ENCODE measurements around the gene CES4A. TPM values are rescaled to one million over a fixed set of nuclear protein-coding genes. Genes with fewer than 3 reads are reported as not detected.

CES4A gene
- total and polyA plus RNA-seq, 2 of the 13 experiments (the other 11 are each of a cell fraction or from before 2014, with no cell fraction given): 0.09 to 0.17 TPM

DNA sequence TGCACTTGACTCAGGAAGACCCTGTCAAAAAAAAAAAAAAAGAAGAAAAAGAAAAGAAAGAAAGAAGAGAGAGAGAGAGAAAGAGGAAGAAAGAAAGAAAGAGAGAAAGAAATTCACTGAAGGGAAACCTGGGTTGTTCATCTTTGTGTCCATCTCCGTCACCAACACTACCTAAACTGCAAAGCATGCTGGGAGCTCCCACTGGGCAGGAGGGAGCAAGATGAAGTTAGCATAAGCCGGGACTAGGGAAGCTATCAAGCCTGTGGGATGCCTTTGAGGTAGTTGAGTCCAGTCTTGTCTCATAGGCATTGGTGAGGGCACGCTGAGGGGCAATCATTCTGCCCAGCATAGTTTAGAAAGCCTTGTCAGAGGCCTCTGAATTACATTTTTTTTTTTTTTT is 32.9 kb downstream of the CES4A start:
- Histone ChIP-seq H3K9ac (ENCODE audit: insufficient read depth, low read depth, low read length) (no peak overlapping the region), H3K36me3 (replicated peaks in 1 of 2; ENCODE audit: control insufficient read depth in 1 of 2, insufficient read depth in 2 of 2, low read length in 2 of 2) (no peaks in the 10 kb centered on the region), H3K4me1 (ENCODE audit: insufficient read depth, low read length) (peaks cover 63% of the 10 kb centered on the region), H2AFZ (ENCODE audit: low read length) (no peak overlapping the region), H4K20me1 (ENCODE audit: insufficient read depth, low read length) (no peaks in the 10 kb centered on the region), H3K27ac (ENCODE audit: extremely low read length, insufficient read depth, low read length) (no peak overlapping the region), H3K79me2 (ENCODE audit: insufficient read depth, low read length) (no peaks in the 10 kb centered on the region), H3K9me3 (ENCODE audit: low read length) (no peaks in the 10 kb centered on the region), H3K27me3 (ENCODE audit: control insufficient read depth in 1 of 2, insufficient read depth in 2 of 2, low read length in 2 of 2) (peaks cover 0 to 1% of the 10 kb centered on the region in 2 experiments; a peak in 2 of 5 replicates), H3K4me2 (ENCODE audit: low read depth, low read length) (0 out of 2 replicates have a peak overlapping the region, but pooled peaks have one; percentile 14), H3K4me3 (replicated peaks in 1 of 3; ENCODE audit: insufficient read depth in 1 of 3, low read depth in 2 of 3, low read length in 3 of 3) (no peak overlapping the region)
- no peak for ATAC-seq
- no peak for TF ChIP-seq ZFP41 (CRISPR knock-in tag; IDR thresholded peaks at IDR 0.05; ENCODE audit: borderline replicate concordance)
- TF ChIP-seq ZNF143 (CRISPR knock-in tag; IDR thresholded peaks at IDR 0.05): peak; percentile 81
- no peak for TF ChIP-seq ZNF282 (IDR thresholded peaks at IDR 0.05; ENCODE audit: partially characterized antibody)
- no TSS peak for BruUV-seq (replicated peaks)
- WGBS (ENCODE audit: low lambda C conversion rate): 34% methylated on average over 3 of the region's 3 CpGs
- POLR2A ChIA-PET: interaction anchor here (0.7 to 1.4 kb wide), 3 partner anchors 10 to 158 kb away, joined by 4 to 5 read pairs (median 4); no protein-coding TSS in a partner anchor
- FAIRE-seq: peak; percentile 44
- CTCF ChIA-PET (ENCODE audit: low intra/inter-chr PET ratio, low total read pairs): no interaction called here
- intact Hi-C loops (cut with micrococcal nuclease; ENCODE audit: unreplicated experiment): loop anchor here (10.0 kb wide), 1 partner anchor 1063 kb away; the partner anchor contains the start of gene NFATC3
- in situ Hi-C loops (cut with HindIII; ENCODE audit: extremely low pct_ligation_motif_present, low pct_unique_long_range_greater_than_20kb): no loop called here
- no peak for DNase-seq (ENCODE audit: low spot score)

DNA sequence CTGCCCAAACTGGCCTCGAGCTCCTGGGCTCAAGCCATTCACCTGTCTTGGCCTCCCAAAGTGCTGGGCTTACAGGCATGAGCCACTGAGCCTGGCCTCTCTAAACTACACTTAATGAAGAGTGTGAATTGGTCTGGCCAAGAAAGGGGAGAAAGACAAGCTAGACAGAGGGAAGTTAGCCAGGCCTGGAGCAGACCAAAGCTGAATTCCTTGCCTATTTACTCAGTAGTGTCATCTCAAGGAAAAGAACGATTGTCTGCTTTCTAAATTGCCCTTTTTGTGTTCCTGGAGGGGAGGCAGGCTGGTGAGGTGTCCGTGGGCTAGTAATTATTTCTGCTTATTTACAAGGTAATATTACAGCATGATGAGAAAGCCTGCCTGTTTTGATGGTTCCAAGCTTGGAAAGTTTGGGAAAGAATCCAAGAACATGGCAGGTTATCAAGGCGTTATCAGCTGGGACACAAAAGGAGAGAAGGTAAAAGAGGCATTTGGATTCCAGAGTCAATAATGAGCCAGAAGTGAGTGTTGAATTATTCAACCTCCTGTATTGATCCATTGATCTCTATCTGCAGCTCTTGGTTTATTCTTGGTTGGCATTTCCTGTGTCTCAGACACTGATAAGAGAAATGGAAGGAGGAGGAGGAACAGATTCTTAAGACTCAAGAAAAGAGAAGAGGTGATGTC is 34.3 kb downstream of the CES4A start:
- in situ Hi-C loops (cut with HindIII; ENCODE audit: extremely low pct_ligation_motif_present, low pct_unique_long_range_greater_than_20kb): no loop called here
- no peak for ATAC-seq
- ChIA-PET CTCF (ENCODE audit: low intra/inter-chr PET ratio, low total read pairs) (no interaction called here), POLR2A (interaction anchor here (0.6 to 0.7 kb wide), 2 partner anchors 107 to 292 kb away, joined by 4 to 6 read pairs; no protein-coding TSS in a partner anchor)
- Histone ChIP-seq H3K4me2 (ENCODE audit: low read depth, low read length) (0 out of 2 replicates have a peak overlapping the region, but pooled peaks have one; percentile 3), H3K9me3 (ENCODE audit: low read length) (no peaks in the 10 kb centered on the region), H3K9ac (ENCODE audit: insufficient read depth, low read depth, low read length) (no peak overlapping the region), H3K36me3 (replicated peaks in 1 of 2; ENCODE audit: control insufficient read depth in 1 of 2, insufficient read depth in 2 of 2, low read length in 2 of 2) (no peaks in the 10 kb centered on the region), H3K27me3 (ENCODE audit: control insufficient read depth in 1 of 2, insufficient read depth in 2 of 2, low read length in 2 of 2) (peaks cover 0 to 1% of the 10 kb centered on the region in 2 experiments; a peak in 1 of 5 replicates), H3K79me2 (ENCODE audit: insufficient read depth, low read length) (no peaks in the 10 kb centered on the region), H3K27ac (ENCODE audit: extremely low read length, insufficient read depth, low read length) (no peak overlapping the region), H3K4me1 (ENCODE audit: insufficient read depth, low read length) (peaks cover 67% of the 10 kb centered on the region), H2AFZ (ENCODE audit: low read length) (peak overlapping the region; percentile 1), H4K20me1 (ENCODE audit: insufficient read depth, low read length) (no peaks in the 10 kb centered on the region), H3K4me3 (replicated peaks in 1 of 3; ENCODE audit: insufficient read depth in 1 of 3, low read depth in 2 of 3, low read length in 3 of 3) (no peak overlapping the region)
- no peak for DNase-seq (ENCODE audit: low spot score)
- FAIRE-seq: peak; percentile 28
- no TSS peak for BruUV-seq (replicated peaks)
- 16% methylated on average over 4 of the region's 4 CpGs for whole genome bisulfite sequencing (ENCODE audit: low lambda C conversion rate)
- intact Hi-C loops (cut with micrococcal nuclease; ENCODE audit: unreplicated experiment): loop anchor here (10.0 kb wide), 1 partner anchor 1062 kb away; the partner anchor contains the start of gene NFATC3
- TF ChIP-seq ZNF724P (CRISPR knock-in tag; IDR thresholded peaks at IDR 0.05; ENCODE audit: borderline replicate concordance) (no peak), SIN3A (IDR thresholded peaks at IDR 0.05; ENCODE audit: borderline replicate concordance, low read depth, low read length) (no peak), FOXA3 (CRISPR knock-in tag; IDR thresholded peaks at IDR 0.05) (peak; percentile 21; the same call in 1 of the 2 replicates), SMAD9 (CRISPR knock-in tag; IDR thresholded peaks at IDR 0.05) (no peak), GATAD2A (CRISPR knock-in tag; IDR thresholded peaks at IDR 0.05) (peak; percentile 35; the same call in 1 of the 2 replicates), ZNF773 (CRISPR knock-in tag; IDR thresholded peaks at IDR 0.05; ENCODE audit: borderline replicate concordance) (no peak), ISX (CRISPR knock-in tag; conservative IDR thresholded peaks at IDR 0.05) (no peak), ZNF335 (CRISPR knock-in tag; IDR thresholded peaks at IDR 0.05) (no peak), U2AF1 (optimal IDR thresholded peaks at IDR 0.05; ENCODE audit: low read depth, low read length) (no peak), EZH2 (conservative IDR thresholded peaks at IDR 0.05; ENCODE audit: low read depth, low read length) (no peak), HDAC1 (CRISPR knock-in tag; IDR thresholded peaks at IDR 0.05) (no peak)
- TF ChIP-seq, protein P1, sequence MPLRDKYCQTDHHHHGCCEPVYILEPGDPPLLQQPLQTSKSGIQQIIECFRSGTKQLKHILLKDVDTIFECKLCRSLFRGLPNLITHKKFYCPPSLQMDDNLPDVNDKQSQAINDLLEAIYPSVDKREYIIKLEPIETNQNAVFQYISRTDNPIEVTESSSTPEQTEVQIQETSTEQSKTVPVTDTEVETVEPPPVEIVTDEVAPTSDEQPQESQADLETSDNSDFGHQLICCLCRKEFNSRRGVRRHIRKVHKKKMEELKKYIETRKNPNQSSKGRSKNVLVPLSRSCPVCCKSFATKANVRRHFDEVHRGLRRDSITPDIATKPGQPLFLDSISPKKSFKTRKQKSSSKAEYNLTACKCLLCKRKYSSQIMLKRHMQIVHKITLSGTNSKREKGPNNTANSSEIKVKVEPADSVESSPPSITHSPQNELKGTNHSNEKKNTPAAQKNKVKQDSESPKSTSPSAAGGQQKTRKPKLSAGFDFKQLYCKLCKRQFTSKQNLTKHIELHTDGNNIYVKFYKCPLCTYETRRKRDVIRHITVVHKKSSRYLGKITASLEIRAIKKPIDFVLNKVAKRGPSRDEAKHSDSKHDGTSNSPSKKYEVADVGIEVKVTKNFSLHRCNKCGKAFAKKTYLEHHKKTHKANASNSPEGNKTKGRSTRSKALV (CRISPR knock-in tag; IDR thresholded peaks at IDR 0.05): no peak
- TF ChIP-seq, protein P2, sequence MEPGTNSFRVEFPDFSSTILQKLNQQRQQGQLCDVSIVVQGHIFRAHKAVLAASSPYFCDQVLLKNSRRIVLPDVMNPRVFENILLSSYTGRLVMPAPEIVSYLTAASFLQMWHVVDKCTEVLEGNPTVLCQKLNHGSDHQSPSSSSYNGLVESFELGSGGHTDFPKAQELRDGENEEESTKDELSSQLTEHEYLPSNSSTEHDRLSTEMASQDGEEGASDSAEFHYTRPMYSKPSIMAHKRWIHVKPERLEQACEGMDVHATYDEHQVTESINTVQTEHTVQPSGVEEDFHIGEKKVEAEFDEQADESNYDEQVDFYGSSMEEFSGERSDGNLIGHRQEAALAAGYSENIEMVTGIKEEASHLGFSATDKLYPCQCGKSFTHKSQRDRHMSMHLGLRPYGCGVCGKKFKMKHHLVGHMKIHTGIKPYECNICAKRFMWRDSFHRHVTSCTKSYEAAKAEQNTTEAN (CRISPR knock-in tag; conservative IDR thresholded peaks at IDR 0.05): no peak
